ENCODE data around the gene BDKRB2. TPM values are rescaled to one million over a fixed set of nuclear protein-coding genes. Genes with fewer than 3 reads are reported as not detected.

BDKRB2 gene
- polyA plus RNA-seq, 3 donors from 2014 or later = not detected

- Mint-ChIP-seq H3K27ac (no peak overlapping the region), H3K36me3 (no peaks in the 10 kb centered on the region)
Measured at GRCh38 chr14:96213871-96214465, 9.3 kb downstream of the BDKRB2 start.

GRCh38 chr14:96214793-96215192, 10.2 kb downstream of the BDKRB2 start:
- Mint-ChIP-seq H3K27me3 (ENCODE audit: low read depth in 3 of 3) (peaks cover 4 to 8% (median 4%) of the 10 kb centered on the region in 3 donors), H3K9me3 (peaks cover 0 to 3% (median 0%) of the 10 kb centered on the region in 6 donors), H3K36me3 (no peaks in the 10 kb centered on the region), H3K27ac (no peak overlapping the region), H3K4me1 (no peaks in the 10 kb centered on the region), H3K4me3 (no peak overlapping the region)
- DNase-seq = no peak

More at GRCh38 chr14:96213871-96214465, 9.3 kb downstream of the BDKRB2 start:
- H3K4me3 Mint-ChIP-seq = no peak overlapping the region
- H3K27me3 Mint-ChIP-seq (ENCODE audit: low read depth in 3 of 3) = peaks cover 3 to 8% (median 4%) of the 10 kb centered on the region in 3 donors
- peaks cover 0 to 3% (median 0%) of the 10 kb centered on the region in 6 donors for H3K9me3 Mint-ChIP-seq
- no peaks in the 10 kb centered on the region for H3K4me1 Mint-ChIP-seq
- DNase-seq = no peak

- Mint-ChIP-seq H3K4me1 (no peaks in the 10 kb centered on the region), H3K9me3 (peaks cover 0 to 3% (median 0%) of the 10 kb centered on the region in 6 donors), H3K27ac (no peak overlapping the region), H3K27me3 (ENCODE audit: low read depth in 3 of 3) (peaks cover 4 to 9% (median 7%) of the 10 kb centered on the region in 3 donors), H3K4me3 (no peak overlapping the region), H3K36me3 (no peaks in the 10 kb centered on the region)
- no peak for DNase-seq
Measured at GRCh38 chr14:96215452-96216244, 11.0 kb downstream of the BDKRB2 start.

DNA sequence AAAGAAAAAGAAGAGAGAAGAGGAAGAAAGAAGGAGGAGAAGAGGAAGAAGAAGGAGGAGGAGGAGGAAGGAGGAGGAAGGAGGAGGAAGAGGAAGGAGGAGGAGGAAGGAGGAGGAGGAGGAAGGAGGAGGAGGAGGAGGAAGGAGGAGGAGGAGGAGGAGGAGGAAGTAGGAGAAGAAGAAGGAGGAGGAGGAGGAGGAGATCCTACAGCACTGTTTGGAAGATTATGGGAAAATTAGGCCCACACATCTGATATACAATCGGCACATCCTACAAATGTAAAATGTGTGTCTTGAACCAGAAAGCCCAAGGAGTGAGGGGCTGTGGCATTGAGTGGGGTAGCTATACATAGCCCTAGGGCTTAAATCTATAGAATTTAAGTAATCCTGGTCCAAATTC, 12.0 kb downstream of the BDKRB2 start:
- Mint-ChIP-seq H3K4me3 (no peak overlapping the region), H3K4me1 (no peaks in the 10 kb centered on the region), H3K36me3 (no peaks in the 10 kb centered on the region), H3K27me3 (ENCODE audit: low read depth in 3 of 3) (peaks cover 3 to 10% (median 7%) of the 10 kb centered on the region in 3 donors), H3K9me3 (peaks cover 0 to 3% (median 0%) of the 10 kb centered on the region in 6 donors), H3K27ac (no peak overlapping the region)
- no peak for DNase-seq

DNA sequence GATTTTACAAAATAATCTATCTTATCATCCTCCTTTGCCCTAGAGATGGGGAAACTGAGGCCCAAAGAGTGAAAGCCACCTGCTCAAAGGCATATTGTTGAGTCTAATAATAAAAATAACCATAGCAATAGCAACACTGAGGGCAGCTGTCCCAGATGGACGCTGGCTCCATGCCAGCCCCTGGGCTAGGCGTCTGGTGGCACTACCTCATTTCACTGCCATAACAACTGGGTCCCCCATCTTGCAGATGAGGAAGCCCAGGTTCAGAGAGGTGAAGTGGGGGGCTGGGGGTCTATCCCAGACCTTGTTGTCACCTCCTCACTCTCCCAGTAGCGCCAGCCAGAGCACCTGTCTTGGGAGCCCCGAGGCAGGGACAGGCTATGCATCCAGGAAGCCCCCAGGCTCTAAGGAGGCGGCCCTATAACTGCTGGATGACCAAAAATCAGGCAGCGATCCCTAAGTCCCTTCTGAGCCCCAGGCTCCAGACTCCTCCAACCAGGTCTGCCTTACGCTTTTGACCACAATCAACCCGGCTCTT, 12.8 kb downstream of the BDKRB2 start:
- H3K36me3 Mint-ChIP-seq = no peaks in the 10 kb centered on the region
- H3K4me1 Mint-ChIP-seq = no peaks in the 10 kb centered on the region
- peaks cover 0 to 3% (median 0%) of the 10 kb centered on the region in 6 donors for H3K9me3 Mint-ChIP-seq

GRCh38 chr14:96221109-96221650, 16.5 kb downstream of the BDKRB2 start:
- Mint-ChIP-seq H3K27me3 (ENCODE audit: low read depth in 3 of 3) (peaks cover 0 to 7% (median 5%) of the 10 kb centered on the region in 3 donors), H3K36me3 (no peaks in the 10 kb centered on the region), H3K4me1 (no peaks in the 10 kb centered on the region), H3K4me3 (no peak overlapping the region), H3K27ac (no peak overlapping the region), H3K9me3 (no peaks in the 10 kb centered on the region)
- no peak for DNase-seq

More for the DNA sequence above, 12.8 kb downstream of the BDKRB2 start:
- Mint-ChIP-seq H3K27ac (no peak overlapping the region), H3K4me3 (no peak overlapping the region), H3K27me3 (ENCODE audit: low read depth in 3 of 3) (peaks cover 0 to 8% (median 7%) of the 10 kb centered on the region in 3 donors)
- no peak for DNase-seq

DNA sequence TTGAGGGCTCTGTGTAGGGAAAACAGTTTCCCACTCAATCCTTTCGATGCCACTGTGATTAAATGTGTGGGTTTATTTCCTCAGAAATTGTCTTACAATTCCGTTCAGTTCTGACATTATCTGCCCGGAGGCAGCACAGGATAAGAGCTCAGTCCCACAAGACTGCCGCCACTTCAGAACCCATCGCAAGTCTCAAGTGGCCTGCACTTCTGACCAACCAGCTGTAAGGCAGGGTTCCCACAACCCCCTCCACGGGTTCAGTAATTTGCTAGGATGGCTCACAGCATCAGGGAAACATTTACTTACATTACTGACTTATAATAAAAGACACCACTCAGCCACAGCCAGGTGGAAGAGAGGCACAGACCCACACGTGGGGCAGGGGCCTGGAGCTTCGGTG, 17.2 kb downstream of the BDKRB2 start:
- Mint-ChIP-seq H3K27ac (no peak overlapping the region), H3K4me1 (no peaks in the 10 kb centered on the region), H3K4me3 (no peak overlapping the region), H3K36me3 (no peaks in the 10 kb centered on the region), H3K27me3 (ENCODE audit: low read depth in 3 of 3) (peaks cover 0 to 7% (median 5%) of the 10 kb centered on the region in 3 donors), H3K9me3 (no peaks in the 10 kb centered on the region)
- DNase-seq = no peak

DNA sequence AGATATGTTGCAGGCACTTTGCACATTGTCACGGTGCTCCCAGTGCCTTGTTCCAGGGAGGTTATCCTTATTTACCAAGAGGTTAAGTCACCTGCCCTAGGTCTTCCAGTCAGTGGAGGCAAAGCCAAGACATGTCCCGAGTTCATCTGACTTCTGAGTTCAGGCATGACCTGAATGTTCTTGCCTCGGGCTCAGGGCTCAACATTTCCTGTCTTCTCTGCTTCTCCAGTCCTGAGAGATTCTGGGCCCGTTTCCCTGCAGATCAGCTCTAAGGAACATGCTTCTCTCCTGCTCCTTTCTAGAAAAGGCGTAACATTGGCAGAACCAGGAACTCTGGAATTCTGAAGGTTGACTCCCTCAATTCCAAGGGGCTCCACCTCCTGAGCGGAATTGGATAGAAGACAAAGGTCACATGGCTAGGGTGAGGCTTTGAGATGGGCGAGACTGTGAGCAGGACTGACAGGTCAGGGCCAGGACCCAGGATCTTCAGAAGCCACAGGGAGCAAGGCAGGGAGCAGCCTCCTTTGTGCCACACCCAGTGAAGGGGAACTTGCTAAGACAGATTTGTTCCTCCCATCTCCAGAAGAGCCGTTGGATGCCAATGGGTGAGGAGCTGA, 19.9 kb downstream of the BDKRB2 start:
- Mint-ChIP-seq H3K4me1 (no peaks in the 10 kb centered on the region), H3K27ac (no peak overlapping the region), H3K36me3 (no peaks in the 10 kb centered on the region), H3K4me3 (no peak overlapping the region), H3K27me3 (ENCODE audit: low read depth in 3 of 3) (peaks cover 0 to 13% (median 7%) of the 10 kb centered on the region in 3 donors), H3K9me3 (no peaks in the 10 kb centered on the region)
- no peak for DNase-seq

DNA sequence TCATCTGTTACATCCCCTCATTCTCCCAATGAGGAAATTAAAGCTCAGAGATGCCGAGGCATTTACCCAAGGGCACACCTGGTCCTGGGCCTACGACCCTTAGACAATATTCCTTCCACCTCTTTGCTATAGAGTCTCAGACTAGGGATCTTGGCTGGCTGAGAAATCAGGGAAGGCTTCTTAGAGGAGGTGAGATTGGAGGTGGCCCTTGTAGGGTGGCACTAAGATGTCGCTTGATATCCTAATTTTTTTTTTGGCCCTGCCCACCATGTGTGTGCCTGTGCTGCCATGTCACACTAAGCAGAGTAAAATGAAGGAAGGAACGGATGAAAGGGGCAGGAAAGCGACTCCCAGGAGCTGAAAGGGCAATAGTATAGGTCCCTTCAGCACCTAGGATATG, 20.6 kb downstream of the BDKRB2 start:
- H3K27me3 Mint-ChIP-seq (ENCODE audit: low read depth in 3 of 3) = peaks cover 0 to 13% (median 4%) of the 10 kb centered on the region in 3 donors
- no peak overlapping the region for H3K27ac Mint-ChIP-seq
- no peak overlapping the region for H3K4me3 Mint-ChIP-seq
- no peaks in the 10 kb centered on the region for H3K4me1 Mint-ChIP-seq
- no peaks in the 10 kb centered on the region for H3K9me3 Mint-ChIP-seq
- no peaks in the 10 kb centered on the region for H3K36me3 Mint-ChIP-seq
- no peak for DNase-seq

DNA sequence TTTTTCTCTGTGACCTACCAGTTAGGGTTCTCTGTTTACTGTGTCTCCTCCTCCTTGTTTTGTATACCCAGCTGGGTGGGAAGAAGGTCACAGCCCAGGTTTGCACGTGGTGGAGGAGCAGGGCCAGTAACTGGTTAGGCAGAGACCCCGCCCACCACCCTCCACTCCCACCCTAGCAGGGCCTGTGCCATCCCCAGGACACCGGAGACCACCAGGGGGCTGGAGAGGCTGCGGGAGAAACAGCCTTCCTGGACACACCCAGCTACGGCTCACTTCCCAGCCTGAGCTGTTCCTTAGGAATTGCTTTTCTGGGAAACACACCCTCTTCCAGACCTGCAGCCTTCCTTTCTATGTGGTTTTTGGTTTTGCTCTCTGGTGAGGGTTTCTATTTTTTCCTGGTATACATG, 21.1 kb downstream of the BDKRB2 start:
- H3K27me3 Mint-ChIP-seq (ENCODE audit: low read depth in 3 of 3) = peaks cover 0 to 13% (median 0%) of the 10 kb centered on the region in 3 donors
- H3K4me1 Mint-ChIP-seq = no peaks in the 10 kb centered on the region
- H3K36me3 Mint-ChIP-seq = no peaks in the 10 kb centered on the region
- H3K4me3 Mint-ChIP-seq = no peak overlapping the region
- no peak overlapping the region for H3K27ac Mint-ChIP-seq
- DNase-seq = no peak
- H3K9me3 Mint-ChIP-seq = no peaks in the 10 kb centered on the region

GRCh38 chr14:96227428-96227827, 22.8 kb downstream of the BDKRB2 start:
- Mint-ChIP-seq H3K36me3 (no peaks in the 10 kb centered on the region), H3K4me3 (no peak overlapping the region), H3K4me1 (no peaks in the 10 kb centered on the region), H3K27me3 (ENCODE audit: low read depth in 3 of 3) (peaks cover 0 to 14% (median 0%) of the 10 kb centered on the region in 3 donors), H3K9me3 (no peaks in the 10 kb centered on the region), H3K27ac (no peak overlapping the region)
- no peak for DNase-seq

DNA sequence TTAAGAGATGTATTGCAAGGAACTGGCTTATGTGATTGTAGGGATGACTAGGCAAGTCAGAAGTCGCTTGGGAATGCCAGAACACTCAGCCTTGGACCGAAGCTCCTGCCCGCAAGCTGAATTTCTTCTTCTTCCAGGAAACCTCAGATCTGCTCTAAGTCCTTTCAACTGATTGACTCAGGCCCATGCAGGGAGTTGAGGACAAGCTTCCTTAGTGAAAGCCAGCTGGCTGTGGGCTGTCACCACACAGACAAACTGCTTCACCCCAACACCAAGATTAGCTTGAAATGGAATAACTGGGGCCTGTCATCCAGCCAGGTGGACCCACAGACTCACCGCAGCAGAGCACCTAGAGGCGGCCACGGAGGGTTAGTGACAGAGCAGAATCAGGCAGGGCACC, 24.7 kb downstream of the BDKRB2 start:
- Mint-ChIP-seq H3K4me3 (no peak overlapping the region), H3K27me3 (ENCODE audit: low read depth in 3 of 3) (peaks cover 0 to 17% (median 0%) of the 10 kb centered on the region in 3 donors), H3K4me1 (no peaks in the 10 kb centered on the region), H3K9me3 (no peaks in the 10 kb centered on the region), H3K36me3 (no peaks in the 10 kb centered on the region), H3K27ac (no peak overlapping the region)
- no peak for DNase-seq

GRCh38 chr14:96231056-96231455, 26.4 kb downstream of the BDKRB2 start:
- Mint-ChIP-seq H3K27me3 (ENCODE audit: low read depth in 3 of 3) (peaks cover 0 to 15% (median 0%) of the 10 kb centered on the region in 3 donors), H3K9me3 (no peaks in the 10 kb centered on the region), H3K4me1 (no peaks in the 10 kb centered on the region), H3K36me3 (no peaks in the 10 kb centered on the region), H3K4me3 (no peak overlapping the region), H3K27ac (no peak overlapping the region)
- no peak for DNase-seq

Data from immature natural killer cell (primary cell).